ENCODE results near the gene SASH3. TPM values are rescaled to one million over a fixed set of nuclear protein-coding genes. Genes with fewer than 3 reads are reported as not detected.
"Not testable (repeated sequence)": the region's sequence is repeated elsewhere in the genome, so short reads cannot be mapped to it uniquely, and the experiment has no call there.

The SASH3 gene
- 1 to 10 TPM; 1.3 to 7.5 TPM for total RNA-seq
- long read RNA-seq: 0 reads

GRCh38 chrX:129779747-129780146 is at the start of gene SASH3:
Gene SASH3 (plus strand): TSS chrX:129779949. CDS start chrX:129780098, 149 bp downstream.
- DNase-seq (peak; percentile 58 to 62), ATAC-seq (no peak)
- intact Hi-C loops (cut with DNase I, micrococcal nuclease): no loop called here

DNA sequence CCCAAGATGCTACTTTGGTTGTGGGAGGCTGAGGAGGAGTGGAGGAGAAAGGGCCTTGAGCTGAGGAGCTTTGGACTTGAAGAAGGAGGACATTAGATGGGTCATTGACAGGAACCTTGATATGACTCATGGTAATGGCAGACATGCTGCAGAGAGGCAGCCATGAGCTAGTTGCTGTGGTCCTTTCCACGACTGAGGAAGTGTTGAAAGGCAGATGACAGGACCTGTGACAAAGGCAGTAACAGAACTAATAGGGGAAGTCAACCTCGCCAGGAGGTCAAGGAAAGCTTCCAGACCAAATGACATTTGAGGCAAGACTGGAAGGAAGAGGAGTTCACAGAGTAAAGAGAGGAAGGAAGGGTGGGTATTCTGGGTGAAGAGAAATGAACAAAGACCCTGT is 48.5 kb upstream of the SASH3 start:
- DNase-seq (no peak), ATAC-seq (no peak)
- intact Hi-C loops (cut with DNase I, micrococcal nuclease): no loop called here

GRCh38 chrX:129732857-129733256 is 46.9 kb upstream of the SASH3 start:
- intact Hi-C loops (cut with DNase I, micrococcal nuclease): no loop called here
- ATAC-seq (no peak), DNase-seq (no peak)

GRCh38 chrX:129733335-129733734 is 46.4 kb upstream of the SASH3 start:
- ATAC-seq (no peak), DNase-seq (no peak)
- intact Hi-C loops (cut with DNase I, micrococcal nuclease): no loop called here

DNA sequence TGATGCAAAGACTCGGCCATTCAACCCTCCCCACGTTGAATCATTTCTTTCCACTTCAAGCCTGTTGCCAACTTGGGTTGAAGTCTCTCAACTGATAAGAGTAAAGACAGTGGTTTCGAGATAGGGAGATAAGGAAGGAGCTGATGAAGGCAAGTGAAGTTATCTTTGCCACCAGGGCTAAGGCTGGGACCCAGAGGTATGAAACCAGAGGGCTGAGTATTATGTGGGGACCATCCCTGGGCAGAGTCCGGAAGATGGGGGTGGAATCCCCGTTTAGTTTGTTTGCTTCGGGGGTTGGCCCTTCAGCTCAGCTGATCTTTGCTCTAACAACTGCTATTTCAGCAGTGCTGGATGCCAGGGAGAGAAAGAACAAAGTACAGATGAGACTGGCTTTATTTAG is 43.3 kb upstream of the SASH3 start:
- DNase-seq (peak in 1 of 2 donors; percentile 25), ATAC-seq (peak; percentile 84)
- intact Hi-C loops (cut with DNase I, micrococcal nuclease): no loop called here

- intact Hi-C loops (cut with DNase I, micrococcal nuclease): no loop called here
- DNase-seq (no peak), ATAC-seq (peak; percentile 50)
Observed at GRCh38 chrX:129737916-129738315, 41.8 kb upstream of the SASH3 start.

- intact Hi-C loops (cut with DNase I, micrococcal nuclease): no loop called here
- ATAC-seq: peak; percentile 70
- peak; percentile 37 to 41 for DNase-seq
Observed at GRCh38 chrX:129738466-129739308, 41.1 kb upstream of the SASH3 start, which contains the start of gene XPNPEP2. Gene XPNPEP2 (plus strand): TSS chrX:129738979. CDS start chrX:129739214, 235 bp downstream.

DNA sequence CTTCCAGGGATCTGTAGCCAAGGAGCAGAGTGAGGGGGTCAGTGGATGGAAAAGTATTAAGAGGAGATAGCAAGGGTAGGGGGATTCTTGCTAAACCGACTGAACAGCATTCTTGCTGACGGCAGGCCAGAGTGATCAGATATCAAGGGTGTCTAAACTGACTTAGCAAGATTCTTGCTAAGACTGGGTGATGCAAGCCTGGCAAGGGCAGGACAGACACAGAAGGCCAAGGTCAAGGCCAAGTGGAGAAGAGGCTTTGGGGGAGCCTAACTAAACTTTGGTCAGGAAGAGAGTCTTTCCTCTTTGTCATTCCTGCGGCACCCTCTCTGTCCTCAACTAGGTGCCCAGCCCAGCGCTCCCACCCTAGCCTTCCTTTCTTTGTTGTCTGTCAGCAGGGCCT is 40.2 kb upstream of the SASH3 start:
- no peak for DNase-seq
- intact Hi-C loops (cut with DNase I, micrococcal nuclease): no loop called here
- ATAC-seq: no peak

DNA sequence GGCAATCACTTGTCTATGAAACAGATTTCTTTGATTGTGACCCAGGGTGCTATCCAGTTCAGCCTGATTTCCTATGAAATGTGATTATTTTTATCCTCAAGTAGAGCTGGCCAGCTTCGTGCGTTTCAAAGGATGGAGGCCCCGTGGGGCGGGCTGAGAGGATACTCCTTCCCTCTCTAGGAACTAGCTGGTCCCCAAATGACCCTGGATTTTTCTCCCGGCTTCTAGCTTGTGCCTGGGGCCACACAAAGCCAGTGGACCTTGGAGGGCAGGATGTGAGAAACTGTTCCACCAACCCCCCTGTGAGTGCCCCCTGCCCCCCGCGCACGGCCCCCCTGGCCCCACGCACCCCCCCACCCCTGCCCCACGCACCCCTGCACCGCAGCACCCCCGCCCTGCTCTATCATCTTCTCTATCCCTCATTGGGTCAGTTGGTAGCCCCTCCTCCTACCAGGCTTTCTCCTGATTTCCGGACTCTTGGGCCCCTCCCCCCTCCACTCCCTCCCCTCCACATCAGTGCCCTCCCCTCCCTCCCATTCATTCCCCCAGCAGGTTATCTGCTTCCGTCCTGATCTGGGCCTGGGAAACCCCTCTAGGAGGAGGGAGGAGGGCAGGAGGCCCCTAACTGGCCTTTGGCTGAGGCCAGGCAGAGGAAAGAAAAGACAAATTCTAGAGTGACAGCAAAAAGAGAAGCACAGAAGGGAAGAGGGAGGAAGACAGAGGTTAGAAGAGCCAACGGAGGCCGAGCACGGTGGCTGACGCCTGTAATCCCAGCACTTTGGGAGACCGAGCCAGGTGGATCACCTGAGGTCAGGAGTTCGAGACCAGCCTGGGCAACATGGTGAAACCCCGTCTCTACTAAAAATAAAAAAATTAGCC is 37.6 kb upstream of the SASH3 start:
- no peak for ATAC-seq
- no peak for DNase-seq
- intact Hi-C loops (cut with DNase I, micrococcal nuclease): no loop called here

DNA sequence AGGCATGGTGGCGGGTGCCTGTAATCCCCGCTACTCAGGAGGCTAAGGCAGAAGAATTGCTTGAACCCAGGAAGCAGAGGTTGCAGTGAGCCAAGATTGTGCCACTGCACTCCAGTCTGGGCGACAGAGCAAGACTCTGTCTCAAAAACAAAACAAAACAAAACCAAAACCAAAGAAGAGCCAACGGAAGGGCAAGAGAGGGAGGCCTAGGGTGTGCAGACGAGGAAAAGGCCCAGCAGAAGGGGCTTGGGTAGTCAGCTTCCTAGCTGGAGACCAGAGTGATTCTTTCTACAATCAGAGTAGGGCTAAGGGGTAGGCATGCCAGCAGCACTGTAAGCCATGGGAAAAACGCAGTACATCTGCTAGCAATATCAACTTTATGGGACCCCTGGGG is 37.0 kb upstream of the SASH3 start:
- ATAC-seq; DNase-seq; intact Hi-C loops (cut with DNase I, micrococcal nuclease): not testable (repeated sequence)

GRCh38 chrX:129743821-129744220 is 35.9 kb upstream of the SASH3 start:
- no peak for DNase-seq
- intact Hi-C loops (cut with DNase I, micrococcal nuclease): no loop called here
- no peak for ATAC-seq

GRCh38 chrX:129744861-129745321 is 34.9 kb upstream of the SASH3 start:
- intact Hi-C loops (cut with DNase I, micrococcal nuclease): no loop called here
- DNase-seq: no peak
- ATAC-seq: no peak

DNA sequence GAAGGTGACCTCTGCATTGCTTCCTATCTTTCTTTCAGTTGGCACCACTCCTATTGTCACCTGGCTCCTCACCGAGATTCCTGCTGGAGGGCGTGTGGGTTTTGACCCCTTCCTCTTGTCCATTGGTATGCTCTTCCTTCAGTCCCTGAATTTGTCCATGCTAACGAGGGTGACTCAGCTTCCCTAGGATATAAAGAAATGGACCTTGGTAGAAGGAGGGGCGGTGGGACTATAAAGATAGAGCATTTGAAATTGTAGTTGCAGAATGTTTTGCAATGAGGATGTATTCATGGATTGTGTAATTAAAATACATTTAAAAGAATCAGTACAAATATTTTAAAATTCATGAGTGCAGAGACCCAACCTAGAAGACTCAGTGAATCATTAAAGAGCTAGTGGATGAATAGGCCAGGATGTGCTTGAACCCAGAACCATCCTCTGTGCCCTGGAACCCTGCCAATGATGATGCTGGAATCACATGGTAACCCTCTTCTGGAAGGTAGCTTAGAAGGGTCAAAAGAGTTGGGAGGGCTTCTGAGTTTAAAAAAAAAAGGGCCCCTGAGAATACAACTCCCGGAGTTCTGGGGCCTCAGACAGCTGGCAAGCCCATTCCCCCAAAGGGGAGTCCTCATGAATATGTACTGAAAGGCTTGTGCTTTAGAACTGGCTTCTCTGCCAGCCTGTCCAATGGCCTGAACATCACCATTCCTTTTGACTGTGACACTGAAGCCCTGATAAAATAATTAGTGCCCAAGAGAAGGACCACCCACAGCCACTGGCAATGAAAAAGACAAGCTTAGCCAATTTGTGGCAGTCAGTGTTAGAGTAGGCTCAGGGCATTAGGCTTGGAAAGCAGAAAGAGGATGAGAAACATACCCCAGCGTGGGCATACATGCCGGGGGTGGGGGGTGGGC is 32.9 kb upstream of the SASH3 start:
- DNase-seq: no peak
- ATAC-seq: peak; percentile 65
- intact Hi-C loops (cut with DNase I, micrococcal nuclease): no loop called here

DNA sequence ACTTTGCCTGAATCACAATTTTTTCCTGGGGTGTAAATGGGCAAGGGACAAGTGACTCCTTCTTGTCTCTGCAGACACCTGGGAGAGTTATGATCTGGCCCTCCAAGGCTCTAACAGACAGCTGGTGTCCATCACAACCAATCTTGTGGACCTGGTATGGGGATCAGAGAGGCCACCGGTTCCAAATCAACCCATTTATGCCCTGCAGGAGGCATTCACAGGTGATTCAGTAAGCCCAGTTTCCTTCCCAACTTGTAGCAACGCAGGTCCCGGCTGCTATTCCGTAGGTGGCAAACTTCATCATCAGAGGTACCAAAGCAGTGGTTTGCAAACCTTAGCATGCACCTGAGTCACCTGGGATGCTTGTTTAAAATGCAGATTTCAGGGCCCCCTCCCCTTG is 32.2 kb upstream of the SASH3 start:
- DNase-seq (no peak), ATAC-seq (no peak)
- intact Hi-C loops (cut with DNase I, micrococcal nuclease): no loop called here

DNA sequence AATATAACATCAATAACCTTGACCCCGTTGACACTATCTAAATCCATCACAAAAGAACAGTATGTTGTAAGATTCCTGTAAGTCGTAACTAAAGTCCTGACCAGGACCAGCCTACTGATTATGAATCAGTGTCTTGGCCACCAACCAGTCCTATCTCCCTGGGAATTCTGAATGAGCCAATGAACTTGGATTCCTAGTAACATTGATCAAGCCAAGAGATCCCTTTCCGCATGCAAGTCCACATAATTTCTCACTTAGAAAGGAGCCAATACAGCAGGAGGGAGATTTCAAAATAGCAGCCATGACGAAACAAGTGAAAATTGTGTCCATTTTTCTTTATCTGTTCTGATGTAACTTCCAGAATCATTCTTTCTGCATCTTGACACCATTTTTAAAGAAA is 31.4 kb upstream of the SASH3 start:
- intact Hi-C loops (cut with DNase I, micrococcal nuclease): no loop called here
- no peak for DNase-seq
- no peak for ATAC-seq

DNA sequence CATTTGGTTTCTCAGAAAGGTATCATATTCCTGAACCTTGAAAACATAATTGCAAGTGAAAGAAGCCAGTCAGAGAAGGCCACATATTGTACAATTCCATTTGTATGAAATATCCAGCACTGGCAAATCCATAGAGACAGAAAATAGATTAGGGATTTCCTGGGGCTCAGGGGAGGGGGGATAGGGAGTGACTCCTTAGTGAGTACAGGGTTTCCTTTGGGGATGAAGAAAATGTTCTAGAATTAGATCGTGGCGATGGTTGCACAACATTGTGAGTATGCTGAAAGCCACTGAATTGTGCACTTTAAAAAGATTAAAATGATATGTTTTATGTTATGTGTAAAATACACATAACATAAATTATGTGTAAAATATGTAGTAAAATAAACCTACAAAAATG is 30.7 kb upstream of the SASH3 start:
- no peak for ATAC-seq
- intact Hi-C loops (cut with DNase I, micrococcal nuclease): no loop called here
- DNase-seq: no peak

GRCh38 chrX:129750971-129751370 is 28.8 kb upstream of the SASH3 start:
- no peak for DNase-seq
- no peak for ATAC-seq
- intact Hi-C loops (cut with DNase I, micrococcal nuclease): no loop called here

GRCh38 chrX:129754056-129755024 is 25.4 kb upstream of the SASH3 start:
- ATAC-seq (no peak), DNase-seq (no peak)
- intact Hi-C loops (cut with DNase I, micrococcal nuclease): no loop called here

All from left colon (tissue), 2 donors.